ENCODE results near the gene SLC37A2.

The SLC37A2 gene

DNA sequence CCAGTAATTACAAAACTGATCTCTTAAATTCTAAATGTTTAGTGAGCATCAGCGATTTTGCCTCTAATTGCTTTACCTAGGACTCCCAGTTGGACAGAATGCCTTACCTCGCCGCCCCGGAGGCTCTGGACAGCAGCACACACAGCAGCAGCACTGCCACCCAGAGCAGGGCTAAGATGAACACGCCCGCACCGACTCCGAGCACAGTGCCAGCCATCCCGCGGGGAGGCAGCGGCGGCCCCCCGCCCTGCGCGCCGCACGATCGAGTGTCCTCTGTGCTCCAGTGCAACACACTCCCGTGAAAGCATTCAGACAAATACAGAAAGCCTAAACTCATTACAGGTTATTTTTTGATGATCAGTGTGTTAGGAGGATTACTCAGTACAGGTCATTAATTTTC, 38.9 kb downstream of the SLC37A2 start:
- H3K27ac ChIP-seq, result no peak overlapping the region
- DNase-seq (ENCODE audit: low read depth, low spot score), result no peak

DNA sequence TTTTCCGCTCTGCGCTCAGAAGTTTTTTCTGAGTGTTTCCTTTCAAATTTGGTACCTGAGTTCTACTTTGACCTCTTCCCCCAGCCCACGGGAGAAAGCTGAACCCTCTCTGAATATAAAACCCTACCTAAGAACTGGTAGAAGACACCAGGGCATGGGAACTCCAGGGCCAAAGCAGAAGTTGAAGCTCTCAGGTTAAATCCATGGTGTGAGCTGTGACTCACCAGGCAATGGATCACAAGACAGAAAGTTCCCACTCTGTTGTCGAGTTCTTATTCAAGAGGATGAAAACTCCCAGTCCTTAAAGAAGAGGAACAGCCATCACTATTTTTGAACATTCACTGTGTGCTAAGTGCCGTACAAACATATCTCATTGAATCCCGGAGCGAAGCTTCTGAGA, 39.4 kb downstream of the SLC37A2 start:
- H3K27ac ChIP-seq, result no peak overlapping the region
- no peak for DNase-seq (ENCODE audit: low read depth, low spot score)

DNA sequence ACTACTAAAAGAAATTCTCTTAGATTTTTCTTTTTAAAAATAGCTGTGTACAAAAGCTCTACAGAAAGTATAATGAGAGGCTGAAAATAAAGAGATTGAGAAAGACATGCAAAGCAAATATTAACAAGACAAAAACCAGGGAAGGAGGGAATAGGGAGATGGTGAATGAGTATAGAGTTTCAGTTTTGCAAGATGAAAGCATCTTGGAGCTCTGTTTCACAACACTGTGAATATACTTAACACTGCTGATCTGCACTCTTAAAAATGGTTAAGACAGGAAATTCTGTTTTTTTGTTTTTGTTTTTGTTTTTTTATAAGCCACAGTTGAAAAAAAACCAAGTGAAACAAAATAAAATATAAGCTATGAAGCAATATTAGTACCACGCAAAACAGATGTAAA, 42.8 kb downstream of the SLC37A2 start:
- H3K27ac ChIP-seq, result no peak overlapping the region
- no peak for DNase-seq (ENCODE audit: low read depth, low spot score)

GRCh38 chr11:125108469-125108868, 45.4 kb downstream of the SLC37A2 start:
- H3K27ac ChIP-seq, result no peak overlapping the region
- no peak for DNase-seq (ENCODE audit: low read depth, low spot score)

DNA sequence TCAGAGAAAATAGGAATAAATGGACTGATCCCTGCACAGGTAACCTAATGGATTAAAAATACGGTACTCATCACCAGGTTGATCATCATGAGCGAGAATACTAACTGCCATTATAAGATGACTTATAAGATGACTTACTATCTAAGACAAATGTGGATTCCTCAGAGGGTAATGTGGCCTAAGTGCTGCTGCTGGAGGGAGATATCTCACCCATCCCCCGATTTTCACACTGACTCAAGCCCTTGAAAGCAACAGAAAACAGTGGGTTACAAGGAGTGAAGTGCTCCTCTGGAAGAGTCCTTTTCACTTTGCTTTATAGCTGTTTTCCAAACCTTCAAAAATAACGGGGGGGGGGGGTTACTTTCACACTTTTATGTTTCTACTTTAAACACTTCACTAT, 47.4 kb downstream of the SLC37A2 start:
- H3K27ac ChIP-seq, result peak overlapping the region; percentile 65
- no peak for DNase-seq (ENCODE audit: low read depth, low spot score)

DNA sequence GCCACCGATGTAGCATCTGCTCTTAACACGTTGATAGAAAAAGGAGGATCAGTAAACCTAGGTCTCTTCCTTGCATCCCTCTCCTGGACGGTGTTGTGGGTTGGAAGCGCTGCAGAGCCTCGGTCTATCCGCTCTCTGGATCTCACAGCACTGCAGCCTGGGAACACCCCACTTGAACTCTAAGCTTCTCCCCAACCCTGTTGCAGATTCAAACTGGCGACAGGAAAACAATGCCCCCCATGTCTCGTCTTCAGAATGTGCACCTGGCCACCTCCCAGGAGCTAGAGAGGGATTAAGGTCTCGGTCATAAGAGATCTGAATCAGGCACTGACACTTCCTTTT, 47.9 kb downstream of the SLC37A2 start:
- DNase-seq (ENCODE audit: low read depth, low spot score), result no peak
- peak overlapping the region; percentile 65 for H3K27ac ChIP-seq

DNA sequence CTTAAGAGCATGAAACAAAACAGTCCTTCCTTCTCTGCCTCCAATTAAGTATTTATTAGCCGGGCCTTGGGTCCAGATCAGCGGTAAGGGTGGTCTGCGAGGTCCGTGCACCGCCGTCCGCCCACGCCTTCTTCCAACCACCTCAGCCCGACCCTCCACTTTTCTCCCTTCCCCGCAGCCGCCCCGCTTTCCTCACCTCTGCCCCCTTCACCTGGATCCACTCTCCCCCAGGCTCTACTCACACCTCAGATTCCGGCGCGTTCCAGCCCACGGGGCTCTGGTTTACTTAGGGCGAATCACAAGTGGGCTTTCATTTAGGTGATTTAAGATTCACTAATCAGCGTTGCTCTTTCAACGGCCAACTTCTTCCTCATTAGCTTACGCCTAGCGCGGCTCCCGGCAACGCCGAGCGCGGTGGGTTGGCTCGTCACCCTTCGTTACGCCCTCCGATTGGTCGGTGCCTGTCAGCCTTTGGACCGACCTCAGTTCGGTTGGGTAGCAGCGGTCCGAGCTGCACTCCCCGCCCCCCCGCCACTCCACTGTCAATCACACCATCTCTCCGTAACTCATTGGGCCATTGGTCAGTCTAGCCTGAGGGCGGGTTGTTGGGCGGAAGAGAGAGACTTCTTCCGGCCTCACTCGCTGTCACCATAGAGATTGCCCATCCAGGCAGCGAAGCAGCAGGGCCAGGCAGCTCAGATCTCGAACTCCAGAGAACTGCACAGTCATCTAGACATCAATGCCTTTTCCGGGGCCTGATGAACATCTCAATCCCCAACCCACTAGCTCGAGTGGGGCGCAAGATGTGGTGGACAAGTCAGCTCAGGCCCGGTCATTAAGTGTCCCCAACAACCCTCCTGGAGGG, 48.5 kb downstream of the SLC37A2 start, which contains the start of gene TMEM218:
Gene TMEM218, minus strand, starts transcription at position 284 of the 865 bp plus-strand sequence. CDS start 9,385 bp downstream, outside the sequence.
- peak within 1 kb of the TSS; percentile 65 for H3K27ac ChIP-seq
- peak; percentile 93 for DNase-seq (ENCODE audit: low read depth, low spot score)

- H3K27ac ChIP-seq, result peak overlapping the region; percentile 65
- DNase-seq (ENCODE audit: low read depth, low spot score), result no peak
These were observed 49.1 kb downstream of the SLC37A2 start for GRCh38 chr11:125112208-125112604.

DNA sequence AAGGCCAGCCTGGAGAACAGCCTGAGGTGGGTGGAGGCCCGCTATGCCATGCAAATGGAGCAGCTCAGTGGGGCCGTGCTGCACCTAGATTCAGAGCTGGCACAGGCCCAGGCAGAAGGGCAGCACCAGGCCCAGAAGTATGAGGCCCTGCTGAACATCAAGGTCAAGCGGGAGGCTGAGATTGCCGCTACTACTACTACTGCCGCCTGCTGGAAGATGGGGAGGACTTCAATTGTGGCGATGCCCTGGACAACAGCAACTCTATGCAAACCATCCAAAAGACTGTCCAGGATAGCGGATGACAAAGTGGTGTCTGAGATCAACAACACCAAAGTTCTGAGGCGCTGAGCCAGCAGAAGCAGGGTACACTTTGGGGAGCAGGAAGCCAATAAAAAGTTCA, 51.4 kb downstream of the SLC37A2 start:
- H3K27ac ChIP-seq, result no peak overlapping the region
- no peak for DNase-seq (ENCODE audit: low read depth, low spot score)

GRCh38 chr11:125117429-125117828, 54.3 kb downstream of the SLC37A2 start:
- no peak for DNase-seq (ENCODE audit: low read depth, low spot score)
- no peak overlapping the region for H3K27ac ChIP-seq

- H3K27ac ChIP-seq, result no peak overlapping the region
- DNase-seq (ENCODE audit: low read depth, low spot score), result no peak
These were observed 60.3 kb downstream of the SLC37A2 start for GRCh38 chr11:125123194-125123946.

DNA sequence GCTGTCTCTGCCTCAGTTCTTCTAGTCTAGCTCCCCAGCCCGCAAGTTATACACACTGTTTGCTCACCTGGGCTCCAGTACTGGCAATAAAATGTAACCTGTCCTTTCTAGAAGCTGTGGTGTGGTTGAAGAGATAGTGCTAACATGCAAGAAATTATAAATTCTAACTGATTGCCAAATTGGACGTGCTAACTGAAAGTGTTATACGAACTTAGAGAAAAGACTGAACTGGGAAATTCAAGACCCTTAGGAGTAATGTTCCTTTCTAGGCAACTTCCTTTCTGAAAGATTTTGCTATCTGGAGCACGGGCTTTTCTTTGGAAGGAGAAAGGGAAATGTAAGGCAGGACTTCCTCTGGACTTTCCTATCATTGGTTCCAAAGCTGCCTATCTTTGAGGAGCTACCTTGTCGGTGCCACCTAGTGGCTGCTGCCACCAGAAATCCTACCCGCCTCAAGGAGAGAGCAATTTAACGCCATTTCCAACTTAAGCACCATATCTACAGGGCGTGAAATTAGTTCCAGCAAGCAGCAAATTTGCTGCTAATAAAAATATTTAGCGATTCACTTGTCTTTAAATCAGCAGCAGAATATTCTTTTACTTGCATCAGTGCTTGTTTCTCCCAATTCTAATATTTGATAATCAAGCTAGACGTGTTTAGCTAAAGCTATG, 61.0 kb downstream of the SLC37A2 start:
- no peak overlapping the region for H3K27ac ChIP-seq

GRCh38 chr11:125124618-125124992, 61.5 kb downstream of the SLC37A2 start:
- no peak overlapping the region for H3K27ac ChIP-seq
- DNase-seq (ENCODE audit: low read depth, low spot score), result no peak

More for the DNA sequence above, 61.0 kb downstream of the SLC37A2 start:
- no peak for DNase-seq (ENCODE audit: low read depth, low spot score)

GRCh38 chr11:125128450-125128849, 65.3 kb downstream of the SLC37A2 start:
- peak overlapping the region; percentile 42 for H3K27ac ChIP-seq
- no peak for DNase-seq (ENCODE audit: low read depth, low spot score)

DNA sequence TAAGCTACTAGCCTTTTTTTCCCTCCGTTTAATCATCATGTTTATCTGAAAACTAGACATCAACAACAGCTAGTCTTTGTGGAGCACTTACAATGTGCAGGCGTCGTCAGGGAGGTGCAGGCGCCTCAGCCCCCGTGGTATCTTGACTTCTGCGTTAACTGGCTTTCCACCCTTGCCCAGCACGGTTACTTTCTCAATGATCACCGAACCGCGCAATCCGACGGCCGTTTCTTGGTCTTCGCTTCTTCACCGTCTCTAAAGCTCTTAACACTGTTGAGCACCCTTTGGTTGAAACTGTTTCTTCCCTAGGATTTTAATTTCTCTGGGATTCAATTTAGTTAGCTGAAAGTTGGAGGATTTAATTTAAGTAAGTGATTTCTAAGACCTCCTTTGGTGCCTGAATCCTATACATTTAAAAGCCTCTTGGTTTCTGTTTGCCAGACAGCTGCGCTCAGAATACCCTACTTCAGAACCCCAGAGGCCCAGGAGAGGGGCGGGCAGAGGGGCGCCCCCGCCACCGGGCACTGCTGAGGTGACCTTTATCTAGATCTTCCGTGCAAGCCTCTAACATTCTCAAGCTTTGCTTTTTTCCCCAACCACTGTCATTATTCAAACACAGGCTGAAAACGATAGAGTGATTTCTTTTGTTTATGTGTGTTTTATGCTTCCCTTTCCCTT, 66.3 kb downstream of the SLC37A2 start:
- H3K27ac ChIP-seq, result no peak overlapping the region
- no peak for DNase-seq (ENCODE audit: low read depth, low spot score)

DNA sequence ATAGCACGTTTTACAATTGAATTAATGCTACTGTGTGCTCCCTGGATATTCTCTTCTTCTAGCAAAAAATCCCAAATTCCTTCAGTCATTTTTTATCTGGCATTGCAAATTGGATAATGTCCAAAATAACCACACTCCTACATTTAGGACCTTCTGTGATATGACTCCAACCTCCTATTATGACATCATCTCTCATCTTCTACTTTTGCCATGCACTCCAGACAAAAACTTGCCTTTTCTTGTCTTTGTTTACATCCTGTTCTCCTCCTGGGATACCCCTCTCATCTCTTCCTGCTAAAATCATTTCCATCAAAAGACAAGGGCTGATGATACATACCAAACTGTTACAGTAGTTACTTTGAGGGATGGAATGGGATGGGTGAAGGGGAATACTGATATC, 69.0 kb downstream of the SLC37A2 start:
- no peak for DNase-seq (ENCODE audit: low read depth, low spot score)
- no peak overlapping the region for H3K27ac ChIP-seq

DNA sequence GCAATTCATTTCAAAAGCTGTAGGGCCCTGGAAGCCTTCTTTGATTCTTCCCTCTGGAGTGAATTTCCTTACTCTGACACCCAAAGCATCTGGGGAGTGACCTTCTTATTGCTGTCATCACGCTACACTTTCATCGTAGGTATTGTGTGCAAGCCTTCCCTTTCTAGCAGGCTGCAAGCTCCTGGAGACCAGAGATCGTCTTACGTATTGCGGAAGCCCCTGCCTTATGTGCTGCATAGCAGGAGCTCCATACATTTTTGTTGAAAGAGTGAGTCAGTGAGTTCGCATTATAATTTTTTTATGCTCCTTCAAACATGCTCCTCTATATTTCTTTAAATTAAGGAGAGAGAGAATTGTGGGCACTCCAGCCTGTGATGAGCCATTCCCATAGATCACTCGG, 69.5 kb downstream of the SLC37A2 start:
- no peak overlapping the region for H3K27ac ChIP-seq
- no peak for DNase-seq (ENCODE audit: low read depth, low spot score)

DNA sequence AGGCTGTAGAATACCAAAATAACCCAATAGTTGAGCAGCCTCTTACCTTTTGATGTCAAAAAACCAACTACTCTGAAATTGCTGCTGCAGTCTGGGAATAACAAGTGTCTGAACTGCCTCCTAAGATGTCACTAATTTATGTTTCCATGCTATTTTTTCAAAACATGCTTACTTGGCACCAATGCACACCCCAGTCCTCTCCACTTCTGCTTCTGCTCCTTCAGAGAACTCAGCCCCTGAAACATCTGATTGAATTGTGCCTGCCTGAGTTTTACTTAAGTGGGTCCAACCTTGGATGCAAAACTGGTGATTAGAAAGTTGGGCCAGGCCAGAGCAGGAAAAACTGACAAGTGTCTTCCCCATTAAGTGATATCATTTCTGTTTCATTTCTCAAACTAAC, 72.9 kb downstream of the SLC37A2 start:
- DNase-seq (ENCODE audit: low read depth, low spot score), result no peak
- H3K27ac ChIP-seq, result no peak overlapping the region

DNA sequence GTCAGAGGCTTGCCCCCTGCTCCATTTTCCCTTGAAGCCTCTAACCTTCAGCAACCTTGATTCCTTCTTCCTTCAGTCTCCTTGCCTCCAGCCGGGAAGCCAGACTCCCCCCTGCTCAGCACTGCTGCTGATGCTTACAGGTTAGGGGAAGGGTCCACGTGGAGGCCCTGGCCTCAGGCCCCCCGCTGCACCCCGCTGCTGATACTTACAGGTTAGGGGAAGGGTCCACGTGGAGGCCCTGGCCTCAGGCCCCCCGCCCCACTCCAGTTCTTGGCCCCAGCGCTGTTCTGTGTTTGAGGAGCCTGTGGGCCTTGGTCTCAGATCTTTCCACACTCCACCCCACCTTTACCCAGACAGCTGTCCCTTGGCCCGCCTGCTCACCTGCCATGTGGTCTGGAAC, 75.9 kb downstream of the SLC37A2 start:
- DNase-seq (ENCODE audit: low read depth, low spot score), result no peak
- no peak overlapping the region for H3K27ac ChIP-seq

DNA sequence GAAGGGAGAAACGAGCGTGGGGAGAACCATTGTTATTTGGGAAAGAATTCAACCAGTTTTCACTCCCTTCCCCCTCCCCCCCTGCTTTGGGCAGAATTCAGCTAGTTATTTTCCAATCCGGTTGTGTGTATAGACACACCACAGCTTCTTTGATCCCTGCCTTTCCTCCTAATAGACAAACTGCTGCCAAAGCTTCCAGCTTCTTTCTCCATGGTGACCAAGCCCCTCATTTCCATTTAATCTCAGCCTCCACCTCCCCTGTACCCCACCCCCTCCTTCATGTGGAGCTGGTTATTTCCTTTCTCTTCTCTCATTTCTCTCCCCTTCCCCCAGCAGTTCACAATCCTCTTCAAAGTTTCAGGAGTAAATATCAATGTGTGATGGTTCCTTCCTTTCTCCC, 76.7 kb downstream of the SLC37A2 start:
- no peak for DNase-seq (ENCODE audit: low read depth, low spot score)
- no peak overlapping the region for H3K27ac ChIP-seq

All from epithelial cell of prostate (primary cell).